ENCODE results near the gene C1QTNF6. TPM values are rescaled to one million over a fixed set of nuclear protein-coding genes. Genes with fewer than 3 reads are reported as not detected.

Gene C1QTNF6
- total and polyA plus RNA-seq, 10 of the 15 experiments (the other 5 are each of a cell fraction or from before 2014, with no cell fraction given) = 0.16 to 4.1 (median 1.3) TPM

DNA sequence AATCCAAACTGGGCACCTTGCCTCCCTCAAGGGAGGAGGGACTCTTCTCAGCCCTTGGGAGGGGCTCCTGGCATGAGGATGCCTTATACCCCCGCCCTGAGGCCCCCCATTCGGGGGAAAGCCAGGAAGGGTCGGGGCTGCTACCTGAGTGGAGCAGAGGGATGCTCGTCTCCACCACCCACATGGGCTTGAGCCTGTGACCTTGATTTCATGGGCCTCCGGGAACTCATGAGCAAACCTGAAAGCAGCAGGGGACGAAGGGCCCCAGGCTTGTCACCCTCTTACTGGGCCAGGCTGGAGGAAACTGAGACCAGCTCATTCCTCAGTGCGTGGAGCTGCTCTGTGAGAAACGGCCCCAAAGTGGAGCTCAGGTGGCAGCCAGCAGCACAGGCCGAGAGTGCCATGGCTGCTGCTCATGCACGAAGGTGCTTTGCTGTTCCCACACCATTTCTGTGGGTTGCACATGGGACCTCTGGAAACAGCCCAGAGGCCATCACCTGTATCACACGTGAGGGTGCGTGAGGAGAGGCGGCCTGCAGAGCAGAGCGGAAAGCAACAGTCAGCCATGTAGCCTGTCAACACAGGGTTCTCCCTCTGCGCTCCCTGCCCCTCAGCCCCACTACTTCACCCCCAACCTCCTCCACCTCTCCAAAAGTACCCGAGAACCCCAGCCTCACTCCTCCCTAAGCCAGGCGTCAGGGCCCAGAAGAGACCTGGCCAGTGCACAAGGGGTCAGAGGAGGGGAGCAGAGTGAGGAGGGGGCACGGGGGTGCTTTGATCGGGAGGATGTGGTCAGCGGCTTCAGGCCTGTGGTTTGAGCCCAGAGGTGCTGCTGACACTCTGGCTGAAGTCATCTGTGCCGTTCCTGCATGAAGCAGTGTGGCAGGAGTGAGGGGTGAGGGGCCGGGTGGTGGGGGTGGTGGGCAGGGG lies 24.2 kb downstream of the C1QTNF6 start (continued):
- TF ChIP-seq, protein P1, sequence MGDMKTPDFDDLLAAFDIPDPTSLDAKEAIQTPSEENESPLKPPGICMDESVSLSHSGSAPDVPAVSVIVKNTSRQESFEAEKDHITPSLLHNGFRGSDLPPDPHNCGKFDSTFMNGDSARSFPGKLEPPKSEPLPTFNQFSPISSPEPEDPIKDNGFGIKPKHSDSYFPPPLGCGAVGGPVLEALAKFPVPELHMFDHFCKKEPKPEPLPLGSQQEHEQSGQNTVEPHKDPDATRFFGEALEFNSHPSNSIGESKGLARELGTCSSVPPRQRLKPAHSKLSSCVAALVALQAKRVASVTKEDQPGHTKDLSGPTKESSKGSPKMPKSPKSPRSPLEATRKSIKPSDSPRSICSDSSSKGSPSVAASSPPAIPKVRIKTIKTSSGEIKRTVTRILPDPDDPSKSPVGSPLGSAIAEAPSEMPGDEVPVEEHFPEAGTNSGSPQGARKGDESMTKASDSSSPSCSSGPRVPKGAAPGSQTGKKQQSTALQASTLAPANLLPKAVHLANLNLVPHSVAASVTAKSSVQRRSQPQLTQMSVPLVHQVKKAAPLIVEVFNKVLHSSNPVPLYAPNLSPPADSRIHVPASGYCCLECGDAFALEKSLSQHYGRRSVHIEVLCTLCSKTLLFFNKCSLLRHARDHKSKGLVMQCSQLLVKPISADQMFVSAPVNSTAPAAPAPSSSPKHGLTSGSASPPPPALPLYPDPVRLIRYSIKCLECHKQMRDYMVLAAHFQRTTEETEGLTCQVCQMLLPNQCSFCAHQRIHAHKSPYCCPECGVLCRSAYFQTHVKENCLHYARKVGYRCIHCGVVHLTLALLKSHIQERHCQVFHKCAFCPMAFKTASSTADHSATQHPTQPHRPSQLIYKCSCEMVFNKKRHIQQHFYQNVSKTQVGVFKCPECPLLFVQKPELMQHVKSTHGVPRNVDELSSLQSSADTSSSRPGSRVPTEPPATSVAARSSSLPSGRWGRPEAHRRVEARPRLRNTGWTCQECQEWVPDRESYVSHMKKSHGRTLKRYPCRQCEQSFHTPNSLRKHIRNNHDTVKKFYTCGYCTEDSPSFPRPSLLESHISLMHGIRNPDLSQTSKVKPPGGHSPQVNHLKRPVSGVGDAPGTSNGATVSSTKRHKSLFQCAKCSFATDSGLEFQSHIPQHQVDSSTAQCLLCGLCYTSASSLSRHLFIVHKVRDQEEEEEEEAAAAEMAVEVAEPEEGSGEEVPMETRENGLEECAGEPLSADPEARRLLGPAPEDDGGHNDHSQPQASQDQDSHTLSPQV (IDR thresholded peaks at IDR 0.05) = 0 out of 2 replicates have a peak, but pooled peaks have one; percentile 23
- TF ChIP-seq TARDBP (IDR thresholded peaks at IDR 0.05; ENCODE audit: borderline replicate concordance) (peak; percentile 56; the same call in 1 of the 2 replicates), IRF4 (IDR thresholded peaks at IDR 0.05; ENCODE audit: low read depth, low read length) (peak; percentile 92), ZNF274 (IDR thresholded peaks at IDR 0.05; ENCODE audit: insufficient read depth, insufficient read length) (no peak), NFYB (IDR thresholded peaks at IDR 0.05; ENCODE audit: insufficient read depth, low read depth, low read length) (0 out of 2 replicates have a peak, but pooled peaks have one; percentile 52), IKZF2 (IDR thresholded peaks at IDR 0.05) (peak in 1 of 2 experiments; percentile 78; a peak in 2 of 4 replicates), ETV6 (conservative IDR thresholded peaks at IDR 0.05 in 1 of 2, IDR thresholded peaks at IDR 0.05 in 1 of 2; ENCODE audit: borderline replicate concordance in 1 of 2, low read depth in 1 of 2) (peak in 1 of 2 experiments; percentile 73; a peak in 2 of 4 replicates), CTCF (IDR thresholded peaks at IDR 0.05 in 2 of 3, conservative IDR thresholded peaks at IDR 0.05 in 1 of 3; ENCODE audit: control insufficient read depth in 2 of 3, extremely low read depth in 1 of 3, insufficient read depth in 1 of 3, low read depth in 3 of 3, low read length in 3 of 3) (0 out of 6 replicates have a peak, but pooled peaks of 1 of the 3 experiments have one; percentile 5), POLR2AphosphoS2 (IDR thresholded peaks at IDR 0.05; ENCODE audit: low read depth, low read length) (0 out of 2 replicates have a peak, but pooled peaks have one; percentile 35), ZSCAN29 (IDR thresholded peaks at IDR 0.05) (no peak), NR2C2 (IDR thresholded peaks at IDR 0.05; ENCODE audit: borderline replicate concordance, control insufficient read depth, insufficient read length, low read depth) (no peak), CREB1 (IDR thresholded peaks at IDR 0.05; ENCODE audit: low read depth) (no peak), NFYA (IDR thresholded peaks at IDR 0.05; ENCODE audit: borderline replicate concordance, low read depth, low read length) (no peak), IRF5 (IDR thresholded peaks at IDR 0.05; ENCODE audit: borderline replicate concordance) (no peak), NR2F1 (conservative IDR thresholded peaks at IDR 0.05) (peak; percentile 95), BHLHE40 (IDR thresholded peaks at IDR 0.05; ENCODE audit: borderline replicate concordance in 1 of 2, low read depth in 2 of 2, low read length in 1 of 2) (peak; percentile 94 to 96), KDM1A (IDR thresholded peaks at IDR 0.05; ENCODE audit: borderline replicate concordance) (no peak), DPF2 (IDR thresholded peaks at IDR 0.05) (peak; percentile 93)
- TF ChIP-seq, protein P2, sequence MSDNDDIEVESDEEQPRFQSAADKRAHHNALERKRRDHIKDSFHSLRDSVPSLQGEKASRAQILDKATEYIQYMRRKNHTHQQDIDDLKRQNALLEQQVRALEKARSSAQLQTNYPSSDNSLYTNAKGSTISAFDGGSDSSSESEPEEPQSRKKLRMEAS (IDR thresholded peaks at IDR 0.05; ENCODE audit: low read depth, low read length) = no peak; the same call in 1 of the 2 replicates

Measured in GM12878 (cell line).